Measurements from ENCODE around the gene ZNF611. TPM values are rescaled to one million over a fixed set of nuclear protein-coding genes. Genes with fewer than 3 reads are reported as not detected.
A peak's percentile ranks its signal among the peaks of the same experiment; 100 is the strongest.

The ZNF611 gene
- total and polyA plus RNA-seq, 9 of the 15 experiments (the other 6 are each of a cell fraction or from before 2014, with no cell fraction given), result 3.7 to 29.6 (median 12.8) TPM

DNA sequence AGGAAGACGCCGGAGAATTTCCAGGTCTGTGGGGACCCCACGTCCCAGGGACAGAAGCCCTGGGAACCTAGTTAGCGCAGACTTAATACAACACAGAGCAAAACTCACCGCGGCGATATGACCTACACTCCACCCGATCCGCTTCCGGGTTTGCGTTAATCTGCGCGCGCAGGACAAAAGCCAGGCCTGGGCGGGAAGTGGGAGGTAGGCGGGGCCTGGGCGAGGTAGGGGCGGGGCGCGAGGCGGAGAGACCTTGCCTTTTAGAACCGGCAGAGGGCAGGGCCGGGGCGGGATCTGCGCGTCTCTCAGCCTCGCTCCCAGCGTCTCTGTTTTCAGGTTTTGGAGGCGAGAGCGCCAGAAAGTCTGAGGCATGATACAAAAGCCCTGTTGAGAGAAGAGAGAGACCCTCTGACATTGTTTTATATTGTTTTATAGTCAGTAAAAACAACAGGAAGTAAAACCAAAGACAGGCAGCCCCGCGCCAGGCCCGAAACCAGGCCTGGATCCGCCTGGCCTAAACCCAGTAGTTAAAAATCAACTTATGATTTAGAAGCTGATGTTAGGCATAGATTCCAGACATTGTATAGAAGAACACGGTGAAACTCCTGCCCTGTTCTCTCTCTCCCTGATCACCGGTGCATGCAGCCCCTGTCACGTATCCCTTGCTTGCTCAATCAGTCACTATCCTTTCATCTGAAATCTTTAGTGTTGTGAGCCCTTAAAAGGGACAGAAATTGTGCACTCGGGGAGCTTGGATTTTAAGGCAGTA lies at the start of gene ZNF611 (continued):
- TF ChIP-seq, protein P1, sequence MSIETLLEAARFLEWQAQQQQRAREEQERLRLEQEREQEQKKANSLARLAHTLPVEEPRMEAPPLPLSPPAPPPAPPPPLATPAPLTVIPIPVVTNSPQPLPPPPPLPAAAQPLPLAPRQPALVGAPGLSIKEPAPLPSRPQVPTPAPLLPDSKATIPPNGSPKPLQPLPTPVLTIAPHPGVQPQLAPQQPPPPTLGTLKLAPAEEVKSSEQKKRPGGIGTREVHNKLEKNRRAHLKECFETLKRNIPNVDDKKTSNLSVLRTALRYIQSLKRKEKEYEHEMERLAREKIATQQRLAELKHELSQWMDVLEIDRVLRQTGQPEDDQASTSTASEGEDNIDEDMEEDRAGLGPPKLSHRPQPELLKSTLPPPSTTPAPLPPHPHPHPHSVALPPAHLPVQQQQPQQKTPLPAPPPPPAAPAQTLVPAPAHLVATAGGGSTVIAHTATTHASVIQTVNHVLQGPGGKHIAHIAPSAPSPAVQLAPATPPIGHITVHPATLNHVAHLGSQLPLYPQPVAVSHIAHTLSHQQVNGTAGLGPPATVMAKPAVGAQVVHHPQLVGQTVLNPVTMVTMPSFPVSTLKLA (conservative IDR thresholded peaks at IDR 0.05), result 0 out of 4 replicates have a peak, but pooled peaks have one; percentile 6 to 56
- TF ChIP-seq ZNF780A (CRISPR knock-in tag; IDR thresholded peaks at IDR 0.05), result no peak
- TF ChIP-seq ELF2 (CRISPR knock-in tag; IDR thresholded peaks at IDR 0.05), result peak; percentile 91
- TF ChIP-seq, protein P2, sequence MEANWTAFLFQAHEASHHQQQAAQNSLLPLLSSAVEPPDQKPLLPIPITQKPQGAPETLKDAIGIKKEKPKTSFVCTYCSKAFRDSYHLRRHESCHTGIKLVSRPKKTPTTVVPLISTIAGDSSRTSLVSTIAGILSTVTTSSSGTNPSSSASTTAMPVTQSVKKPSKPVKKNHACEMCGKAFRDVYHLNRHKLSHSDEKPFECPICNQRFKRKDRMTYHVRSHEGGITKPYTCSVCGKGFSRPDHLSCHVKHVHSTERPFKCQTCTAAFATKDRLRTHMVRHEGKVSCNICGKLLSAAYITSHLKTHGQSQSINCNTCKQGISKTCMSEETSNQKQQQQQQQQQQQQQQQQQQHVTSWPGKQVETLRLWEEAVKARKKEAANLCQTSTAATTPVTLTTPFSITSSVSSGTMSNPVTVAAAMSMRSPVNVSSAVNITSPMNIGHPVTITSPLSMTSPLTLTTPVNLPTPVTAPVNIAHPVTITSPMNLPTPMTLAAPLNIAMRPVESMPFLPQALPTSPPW (CRISPR knock-in tag; IDR thresholded peaks at IDR 0.05), result peak; percentile 47
- no peak for TF ChIP-seq TFAM (CRISPR knock-in tag; conservative IDR thresholded peaks at IDR 0.05)
- no peak for TF ChIP-seq ZNF143 (CRISPR knock-in tag; IDR thresholded peaks at IDR 0.05)
- peak; percentile 39; the same call in 1 of the 2 replicates for TF ChIP-seq MBD2 (IDR thresholded peaks at IDR 0.05; ENCODE audit: borderline replicate concordance, low read depth)
- no peak for TF ChIP-seq ZBED1 (IDR thresholded peaks at IDR 0.05)
- TF ChIP-seq HDAC8 (tag; IDR thresholded peaks at IDR 0.05), result no peak
- TF ChIP-seq, protein P3, sequence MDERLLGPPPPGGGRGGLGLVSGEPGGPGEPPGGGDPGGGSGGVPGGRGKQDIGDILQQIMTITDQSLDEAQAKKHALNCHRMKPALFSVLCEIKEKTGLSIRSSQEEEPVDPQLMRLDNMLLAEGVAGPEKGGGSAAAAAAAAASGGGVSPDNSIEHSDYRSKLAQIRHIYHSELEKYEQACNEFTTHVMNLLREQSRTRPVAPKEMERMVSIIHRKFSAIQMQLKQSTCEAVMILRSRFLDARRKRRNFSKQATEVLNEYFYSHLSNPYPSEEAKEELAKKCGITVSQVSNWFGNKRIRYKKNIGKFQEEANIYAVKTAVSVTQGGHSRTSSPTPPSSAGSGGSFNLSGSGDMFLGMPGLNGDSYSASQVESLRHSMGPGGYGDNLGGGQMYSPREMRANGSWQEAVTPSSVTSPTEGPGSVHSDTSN (CRISPR knock-in tag; IDR thresholded peaks at IDR 0.05; ENCODE audit: low read depth), result no peak
- TF ChIP-seq, protein P3 (tag; conservative IDR thresholded peaks at IDR 0.05; ENCODE audit: low read depth), result no peak
- TF ChIP-seq, protein P4, sequence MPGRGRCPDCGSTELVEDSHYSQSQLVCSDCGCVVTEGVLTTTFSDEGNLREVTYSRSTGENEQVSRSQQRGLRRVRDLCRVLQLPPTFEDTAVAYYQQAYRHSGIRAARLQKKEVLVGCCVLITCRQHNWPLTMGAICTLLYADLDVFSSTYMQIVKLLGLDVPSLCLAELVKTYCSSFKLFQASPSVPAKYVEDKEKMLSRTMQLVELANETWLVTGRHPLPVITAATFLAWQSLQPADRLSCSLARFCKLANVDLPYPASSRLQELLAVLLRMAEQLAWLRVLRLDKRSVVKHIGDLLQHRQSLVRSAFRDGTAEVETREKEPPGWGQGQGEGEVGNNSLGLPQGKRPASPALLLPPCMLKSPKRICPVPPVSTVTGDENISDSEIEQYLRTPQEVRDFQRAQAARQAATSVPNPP (IDR thresholded peaks at IDR 0.05; ENCODE audit: borderline replicate concordance, insufficient read depth, insufficient read length), result no peak
- TF ChIP-seq, protein P5, sequence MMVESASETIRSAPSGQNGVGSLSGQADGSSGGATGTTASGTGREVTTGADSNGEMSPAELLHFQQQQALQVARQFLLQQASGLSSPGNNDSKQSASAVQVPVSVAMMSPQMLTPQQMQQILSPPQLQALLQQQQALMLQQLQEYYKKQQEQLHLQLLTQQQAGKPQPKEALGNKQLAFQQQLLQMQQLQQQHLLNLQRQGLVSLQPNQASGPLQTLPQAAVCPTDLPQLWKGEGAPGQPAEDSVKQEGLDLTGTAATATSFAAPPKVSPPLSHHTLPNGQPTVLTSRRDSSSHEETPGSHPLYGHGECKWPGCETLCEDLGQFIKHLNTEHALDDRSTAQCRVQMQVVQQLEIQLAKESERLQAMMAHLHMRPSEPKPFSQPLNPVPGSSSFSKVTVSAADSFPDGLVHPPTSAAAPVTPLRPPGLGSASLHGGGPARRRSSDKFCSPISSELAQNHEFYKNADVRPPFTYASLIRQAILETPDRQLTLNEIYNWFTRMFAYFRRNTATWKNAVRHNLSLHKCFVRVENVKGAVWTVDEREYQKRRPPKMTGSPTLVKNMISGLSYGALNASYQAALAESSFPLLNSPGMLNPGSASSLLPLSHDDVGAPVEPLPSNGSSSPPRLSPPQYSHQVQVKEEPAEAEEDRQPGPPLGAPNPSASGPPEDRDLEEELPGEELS (CRISPR knock-in tag; IDR thresholded peaks at IDR 0.05; ENCODE audit: borderline replicate concordance), result no peak
- peak; percentile 58; the same call in 1 of the 2 replicates for TF ChIP-seq GTF2F1 (IDR thresholded peaks at IDR 0.05; ENCODE audit: low read depth, low read length)
- TF ChIP-seq, protein P6, sequence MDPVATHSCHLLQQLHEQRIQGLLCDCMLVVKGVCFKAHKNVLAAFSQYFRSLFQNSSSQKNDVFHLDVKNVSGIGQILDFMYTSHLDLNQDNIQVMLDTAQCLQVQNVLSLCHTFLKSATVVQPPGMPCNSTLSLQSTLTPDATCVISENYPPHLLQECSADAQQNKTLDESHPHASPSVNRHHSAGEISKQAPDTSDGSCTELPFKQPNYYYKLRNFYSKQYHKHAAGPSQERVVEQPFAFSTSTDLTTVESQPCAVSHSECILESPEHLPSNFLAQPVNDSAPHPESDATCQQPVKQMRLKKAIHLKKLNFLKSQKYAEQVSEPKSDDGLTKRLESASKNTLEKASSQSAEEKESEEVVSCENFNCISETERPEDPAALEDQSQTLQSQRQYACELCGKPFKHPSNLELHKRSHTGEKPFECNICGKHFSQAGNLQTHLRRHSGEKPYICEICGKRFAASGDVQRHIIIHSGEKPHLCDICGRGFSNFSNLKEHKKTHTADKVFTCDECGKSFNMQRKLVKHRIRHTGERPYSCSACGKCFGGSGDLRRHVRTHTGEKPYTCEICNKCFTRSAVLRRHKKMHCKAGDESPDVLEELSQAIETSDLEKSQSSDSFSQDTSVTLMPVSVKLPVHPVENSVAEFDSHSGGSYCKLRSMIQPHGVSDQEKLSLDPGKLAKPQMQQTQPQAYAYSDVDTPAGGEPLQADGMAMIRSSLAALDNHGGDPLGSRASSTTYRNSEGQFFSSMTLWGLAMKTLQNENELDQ (CRISPR knock-in tag; IDR thresholded peaks at IDR 0.05; ENCODE audit: borderline replicate concordance), result no peak

All from K562 (cell line).